GM23338 (cell line): Measurements from ENCODE around the gene AJUBA. TPM values are rescaled to one million over a fixed set of nuclear protein-coding genes. Genes with fewer than 3 reads are reported as not detected.

Source experiments
- ATAC-seq: fragments of 200-7000 bp; cut with Tn5 transposase; 3 replicates; pipeline ENCODE4 v1.9.1; 2020
- DNase-seq: peaks from one replicate; pipeline ENCODE4 v3.0.0-alpha.2; 2015; ENCODE audit warnings: low spot score
- H2AFZ ChIP-seq: fragments of 200-600 bp; sonication (generic); 2 replicates; pipeline ENCODE4 v1.8.0; 2016; ENCODE audit warnings: antibody characterized with exemption, mild to moderate bottlenecking, moderate library complexity
- H3F3A ChIP-seq: fragments of 200-600 bp; sonication (generic); replicated peaks from 2 replicates; pipeline ENCODE4 v1.8.0; 2017; ENCODE audit warnings: antibody characterized with exemption, mixed run types, low read depth
- H3K27ac ChIP-seq: fragments of 200-600 bp; sonication (generic); 2 replicates; pipeline ENCODE4 v1.6.1; 2016; ENCODE audit warnings: low read depth
- H3K27me3 ChIP-seq: fragments of 200-600 bp; sonication (generic); 2 replicates; pipeline ENCODE4 v1.8.0; 2016; ENCODE audit warnings: mild to moderate bottlenecking, mixed run types, moderate library complexity; ENCODE audit not compliant: insufficient read depth
- H3K36me3 ChIP-seq: fragments of 200-600 bp; sonication (generic); 2 replicates; pipeline ENCODE4 v1.8.0; 2016; ENCODE audit warnings: mild to moderate bottlenecking; ENCODE audit not compliant: insufficient read depth
- H3K4me1 ChIP-seq: fragments of 200-600 bp; sonication (generic); 2 replicates; pipeline ENCODE4 v1.8.0; 2016; ENCODE audit warnings: mild to moderate bottlenecking, moderate library complexity; ENCODE audit not compliant: insufficient read depth
- H3K4me2 ChIP-seq: fragments of 200-600 bp; sonication (generic); 2 replicates; pipeline ENCODE4 v1.7.1; 2017; ENCODE audit warnings: mixed run types
- H3K4me3 ChIP-seq: fragments of 200-600 bp; sonication (generic); 2 replicates; pipeline ENCODE4 v1.6.1; 2016; ENCODE audit warnings: mixed run types
- H3K79me2 ChIP-seq: fragments of 200-600 bp; sonication (generic); replicated peaks from 2 replicates; pipeline ENCODE4 v1.8.0; 2017; ENCODE audit warnings: mild to moderate bottlenecking; ENCODE audit not compliant: insufficient read depth
- H3K9me2 ChIP-seq: fragments of 200-600 bp; sonication (generic); 2 replicates; pipeline ENCODE4 v1.8.0; 2017; ENCODE audit not compliant: insufficient read depth
- H4K20me1 ChIP-seq: fragments of 200-600 bp; sonication (generic); replicated peaks from 2 replicates; pipeline ENCODE4 v1.8.0; 2017; ENCODE audit warnings: mild to moderate bottlenecking; ENCODE audit not compliant: insufficient read depth
- H3K27ac Mint-ChIP-seq: 2 replicates; pipeline ENCODE4 v1.8.0; 2020; ENCODE audit warnings: inconsistent platforms, mild to moderate bottlenecking, moderate library complexity, mixed read lengths
- H3K27me3 Mint-ChIP-seq: 3 replicates; pipeline ENCODE4 v1.8.0; 2022; ENCODE audit warnings: low read depth, mild to moderate bottlenecking, moderate library complexity, mixed read lengths, inconsistent platforms; ENCODE audit not compliant: insufficient read depth, poor library complexity
- H3K36me3 Mint-ChIP-seq: 3 replicates; pipeline ENCODE4 v1.8.0; 2021; ENCODE audit warnings: low read depth, mild to moderate bottlenecking, inconsistent platforms, moderate library complexity, mixed read lengths
- H3K4me1 Mint-ChIP-seq: 3 replicates; pipeline ENCODE4 v1.8.0; 2020; ENCODE audit warnings: mild to moderate bottlenecking, inconsistent platforms, mixed read lengths
- H3K4me3 Mint-ChIP-seq: 3 replicates; pipeline ENCODE4 v1.8.0; 2021; ENCODE audit warnings: moderate library complexity, mild to moderate bottlenecking, inconsistent platforms, mixed read lengths
- H3K9me3 Mint-ChIP-seq: 3 replicates; pipeline ENCODE4 v1.8.0; 2020; ENCODE audit warnings: moderate library complexity, mild to moderate bottlenecking, inconsistent platforms, mixed read lengths
- CREB1 ChIP-seq: fragments of 250-450 bp; sonication (Bioruptor Pico); IDR thresholded peaks from 2 replicates; pipeline ENCODE4 v1.5.0; 2020; ENCODE audit warnings: low read depth, mild to moderate bottlenecking, moderate library complexity
- EZH2 ChIP-seq: fragments of 200-600 bp; sonication (generic); IDR thresholded peaks from one replicate; pipeline ENCODE4 v1.8.0; 2017; ENCODE audit warnings: antibody characterized with exemption, mild to moderate bottlenecking, low read depth; ENCODE audit not compliant: unreplicated experiment
- EZH2phosphoT487 ChIP-seq: fragments of 200-600 bp; sonication (generic); IDR thresholded peaks from one replicate; pipeline ENCODE4 v1.8.1; 2018; ENCODE audit warnings: antibody characterized with exemption; ENCODE audit not compliant: unreplicated experiment
- JUNB ChIP-seq: IDR thresholded peaks from one replicate; pipeline ENCODE4 v1.6.1; 2016; ENCODE audit warnings: antibody characterized with exemption; ENCODE audit not compliant: unreplicated experiment
- NANOG ChIP-seq: IDR thresholded peaks from 2 replicates; pipeline ENCODE4 v1.6.1; 2016; ENCODE audit warnings: antibody characterized with exemption, borderline replicate concordance
- POLR2AphosphoS5 ChIP-seq: IDR thresholded peaks from 2 replicates; pipeline ENCODE4 v1.6.1; 2016; ENCODE audit warnings: antibody characterized with exemption, low read depth
- STAT1 ChIP-seq: IDR thresholded peaks from one replicate; pipeline ENCODE4 v1.6.1; 2016; ENCODE audit warnings: antibody characterized with exemption; ENCODE audit not compliant: unreplicated experiment
- ZNF114 ChIP-seq: fragments of 250-450 bp; sonication (Bioruptor Pico); IDR thresholded peaks from 2 replicates; pipeline ENCODE4 v1.5.0; 2020; ENCODE audit warnings: mild to moderate bottlenecking, moderate library complexity
- ZNF331 ChIP-seq: fragments of 250-450 bp; sonication (Bioruptor Pico); IDR thresholded peaks from 2 replicates; pipeline ENCODE4 v1.5.0; 2020; ENCODE audit warnings: low read depth, mild to moderate bottlenecking, moderate library complexity
- polyA plus RNA-seq: library from polyadenylated mRNA; unstranded; fragments of >200 nt; fragmentation: Nextera tagmentation; extraction: Ambion mirVana; gene quantifications from 2 replicates; pipeline ENCODE4 v1.2.1, GENCODE V29; 2016
- total RNA-seq: library from RNA; depleted of rRNA; stranded (reverse); fragments of >200 nt; shearing (Covaris generic); gene quantifications from 2 replicates; pipeline ENCODE4 v1.2.3, GENCODE V29; 2014
- TF ChIP-seq, protein P1 (sequence below): IDR thresholded peaks from 2 replicates; pipeline ENCODE4 v1.6.1; 2016; ENCODE audit warnings: antibody characterized with exemption
- TF ChIP-seq, protein P2 (sequence below): IDR thresholded peaks from one replicate; pipeline ENCODE4 v1.6.1; 2018; ENCODE audit warnings: antibody characterized with exemption; ENCODE audit not compliant: unreplicated experiment
- TF ChIP-seq, protein P3 (sequence below), 2 experiments: fragments of 200-600 bp in 1 of 2; sonication (generic) in 1 of 2; conservative IDR thresholded peaks; 2 replicates each; pipeline versions ENCODE4 v1.5.1 to v1.6.1; 2016 to 2017; ENCODE audit warnings: antibody characterized with exemption in 2 of 2, low read depth in 2 of 2, mild to moderate bottlenecking in 2 of 2, moderate library complexity in 1 of 2
- TF ChIP-seq, protein P4 (sequence below): fragments of 250-450 bp; sonication (Bioruptor Pico); IDR thresholded peaks from 2 replicates; pipeline ENCODE4 v1.5.0; 2020; ENCODE audit warnings: mild to moderate bottlenecking, moderate library complexity

Gene AJUBA
- total and polyA plus RNA-seq, 2 experiments from 2014 or later, result 11.8 to 55.9 TPM

DNA sequence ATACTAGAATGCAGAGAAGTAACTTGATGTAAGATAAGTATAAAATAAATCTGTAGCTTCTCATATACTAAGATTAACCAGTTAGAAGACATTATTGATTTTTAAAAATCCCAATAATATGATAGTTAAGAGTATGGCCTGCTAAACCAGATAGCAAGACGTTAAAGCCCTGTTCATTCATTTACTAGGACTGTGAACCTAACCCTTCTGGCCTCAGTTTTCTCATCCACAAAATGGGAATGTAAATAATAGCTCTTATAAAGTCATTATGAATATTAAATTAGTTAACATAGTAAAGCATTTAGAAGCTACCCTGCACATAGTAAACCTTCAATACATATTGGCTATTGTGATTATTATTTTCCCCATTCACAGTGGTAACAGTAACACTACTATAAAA, 47.2 kb downstream of the AJUBA start (continued):
- TF ChIP-seq EZH2phosphoT487, result no peak
- TF ChIP-seq ZNF114, result no peak
- TF ChIP-seq STAT1, result no peak
- TF ChIP-seq POLR2AphosphoS5, result no peak

DNA sequence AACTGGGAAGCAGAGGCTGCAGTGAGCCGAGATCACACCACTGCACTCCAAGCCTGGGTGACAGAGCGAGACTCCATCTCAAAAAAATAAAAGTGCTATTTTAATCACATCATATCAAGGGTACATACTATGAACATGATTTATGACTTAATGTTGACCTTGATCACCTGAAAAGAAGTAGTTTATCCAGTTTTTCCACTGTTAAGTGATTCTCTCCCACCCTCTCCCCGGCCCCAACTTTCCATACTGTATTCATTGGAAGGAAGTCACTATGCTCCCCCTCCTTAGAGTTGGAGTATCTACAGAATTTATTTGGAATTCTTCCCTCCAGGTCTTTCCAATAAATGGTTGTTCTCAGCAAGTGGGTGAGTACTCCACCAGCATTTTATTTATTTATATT, 50.2 kb downstream of the AJUBA start:
- no peak for DNase-seq
- TF ChIP-seq EZH2 (no peak), CREB1 (CRISPR knock-in tag) (no peak), NANOG (no peak), JUNB (no peak), ZNF331 (no peak), STAT1 (no peak), POLR2AphosphoS5 (no peak), ZNF114 (no peak), EZH2phosphoT487 (no peak)
- TF ChIP-seq, protein P1, sequence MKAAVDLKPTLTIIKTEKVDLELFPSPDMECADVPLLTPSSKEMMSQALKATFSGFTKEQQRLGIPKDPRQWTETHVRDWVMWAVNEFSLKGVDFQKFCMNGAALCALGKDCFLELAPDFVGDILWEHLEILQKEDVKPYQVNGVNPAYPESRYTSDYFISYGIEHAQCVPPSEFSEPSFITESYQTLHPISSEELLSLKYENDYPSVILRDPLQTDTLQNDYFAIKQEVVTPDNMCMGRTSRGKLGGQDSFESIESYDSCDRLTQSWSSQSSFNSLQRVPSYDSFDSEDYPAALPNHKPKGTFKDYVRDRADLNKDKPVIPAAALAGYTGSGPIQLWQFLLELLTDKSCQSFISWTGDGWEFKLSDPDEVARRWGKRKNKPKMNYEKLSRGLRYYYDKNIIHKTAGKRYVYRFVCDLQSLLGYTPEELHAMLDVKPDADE, result no peak
- TF ChIP-seq, protein P2, sequence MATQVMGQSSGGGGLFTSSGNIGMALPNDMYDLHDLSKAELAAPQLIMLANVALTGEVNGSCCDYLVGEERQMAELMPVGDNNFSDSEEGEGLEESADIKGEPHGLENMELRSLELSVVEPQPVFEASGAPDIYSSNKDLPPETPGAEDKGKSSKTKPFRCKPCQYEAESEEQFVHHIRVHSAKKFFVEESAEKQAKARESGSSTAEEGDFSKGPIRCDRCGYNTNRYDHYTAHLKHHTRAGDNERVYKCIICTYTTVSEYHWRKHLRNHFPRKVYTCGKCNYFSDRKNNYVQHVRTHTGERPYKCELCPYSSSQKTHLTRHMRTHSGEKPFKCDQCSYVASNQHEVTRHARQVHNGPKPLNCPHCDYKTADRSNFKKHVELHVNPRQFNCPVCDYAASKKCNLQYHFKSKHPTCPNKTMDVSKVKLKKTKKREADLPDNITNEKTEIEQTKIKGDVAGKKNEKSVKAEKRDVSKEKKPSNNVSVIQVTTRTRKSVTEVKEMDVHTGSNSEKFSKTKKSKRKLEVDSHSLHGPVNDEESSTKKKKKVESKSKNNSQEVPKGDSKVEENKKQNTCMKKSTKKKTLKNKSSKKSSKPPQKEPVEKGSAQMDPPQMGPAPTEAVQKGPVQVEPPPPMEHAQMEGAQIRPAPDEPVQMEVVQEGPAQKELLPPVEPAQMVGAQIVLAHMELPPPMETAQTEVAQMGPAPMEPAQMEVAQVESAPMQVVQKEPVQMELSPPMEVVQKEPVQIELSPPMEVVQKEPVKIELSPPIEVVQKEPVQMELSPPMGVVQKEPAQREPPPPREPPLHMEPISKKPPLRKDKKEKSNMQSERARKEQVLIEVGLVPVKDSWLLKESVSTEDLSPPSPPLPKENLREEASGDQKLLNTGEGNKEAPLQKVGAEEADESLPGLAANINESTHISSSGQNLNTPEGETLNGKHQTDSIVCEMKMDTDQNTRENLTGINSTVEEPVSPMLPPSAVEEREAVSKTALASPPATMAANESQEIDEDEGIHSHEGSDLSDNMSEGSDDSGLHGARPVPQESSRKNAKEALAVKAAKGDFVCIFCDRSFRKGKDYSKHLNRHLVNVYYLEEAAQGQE, result no peak
- TF ChIP-seq, protein P3, sequence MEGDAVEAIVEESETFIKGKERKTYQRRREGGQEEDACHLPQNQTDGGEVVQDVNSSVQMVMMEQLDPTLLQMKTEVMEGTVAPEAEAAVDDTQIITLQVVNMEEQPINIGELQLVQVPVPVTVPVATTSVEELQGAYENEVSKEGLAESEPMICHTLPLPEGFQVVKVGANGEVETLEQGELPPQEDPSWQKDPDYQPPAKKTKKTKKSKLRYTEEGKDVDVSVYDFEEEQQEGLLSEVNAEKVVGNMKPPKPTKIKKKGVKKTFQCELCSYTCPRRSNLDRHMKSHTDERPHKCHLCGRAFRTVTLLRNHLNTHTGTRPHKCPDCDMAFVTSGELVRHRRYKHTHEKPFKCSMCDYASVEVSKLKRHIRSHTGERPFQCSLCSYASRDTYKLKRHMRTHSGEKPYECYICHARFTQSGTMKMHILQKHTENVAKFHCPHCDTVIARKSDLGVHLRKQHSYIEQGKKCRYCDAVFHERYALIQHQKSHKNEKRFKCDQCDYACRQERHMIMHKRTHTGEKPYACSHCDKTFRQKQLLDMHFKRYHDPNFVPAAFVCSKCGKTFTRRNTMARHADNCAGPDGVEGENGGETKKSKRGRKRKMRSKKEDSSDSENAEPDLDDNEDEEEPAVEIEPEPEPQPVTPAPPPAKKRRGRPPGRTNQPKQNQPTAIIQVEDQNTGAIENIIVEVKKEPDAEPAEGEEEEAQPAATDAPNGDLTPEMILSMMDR (conservative IDR thresholded peaks at IDR 0.05; ENCODE audit: low read depth in 2 of 2), result no peak
- TF ChIP-seq, protein P4, sequence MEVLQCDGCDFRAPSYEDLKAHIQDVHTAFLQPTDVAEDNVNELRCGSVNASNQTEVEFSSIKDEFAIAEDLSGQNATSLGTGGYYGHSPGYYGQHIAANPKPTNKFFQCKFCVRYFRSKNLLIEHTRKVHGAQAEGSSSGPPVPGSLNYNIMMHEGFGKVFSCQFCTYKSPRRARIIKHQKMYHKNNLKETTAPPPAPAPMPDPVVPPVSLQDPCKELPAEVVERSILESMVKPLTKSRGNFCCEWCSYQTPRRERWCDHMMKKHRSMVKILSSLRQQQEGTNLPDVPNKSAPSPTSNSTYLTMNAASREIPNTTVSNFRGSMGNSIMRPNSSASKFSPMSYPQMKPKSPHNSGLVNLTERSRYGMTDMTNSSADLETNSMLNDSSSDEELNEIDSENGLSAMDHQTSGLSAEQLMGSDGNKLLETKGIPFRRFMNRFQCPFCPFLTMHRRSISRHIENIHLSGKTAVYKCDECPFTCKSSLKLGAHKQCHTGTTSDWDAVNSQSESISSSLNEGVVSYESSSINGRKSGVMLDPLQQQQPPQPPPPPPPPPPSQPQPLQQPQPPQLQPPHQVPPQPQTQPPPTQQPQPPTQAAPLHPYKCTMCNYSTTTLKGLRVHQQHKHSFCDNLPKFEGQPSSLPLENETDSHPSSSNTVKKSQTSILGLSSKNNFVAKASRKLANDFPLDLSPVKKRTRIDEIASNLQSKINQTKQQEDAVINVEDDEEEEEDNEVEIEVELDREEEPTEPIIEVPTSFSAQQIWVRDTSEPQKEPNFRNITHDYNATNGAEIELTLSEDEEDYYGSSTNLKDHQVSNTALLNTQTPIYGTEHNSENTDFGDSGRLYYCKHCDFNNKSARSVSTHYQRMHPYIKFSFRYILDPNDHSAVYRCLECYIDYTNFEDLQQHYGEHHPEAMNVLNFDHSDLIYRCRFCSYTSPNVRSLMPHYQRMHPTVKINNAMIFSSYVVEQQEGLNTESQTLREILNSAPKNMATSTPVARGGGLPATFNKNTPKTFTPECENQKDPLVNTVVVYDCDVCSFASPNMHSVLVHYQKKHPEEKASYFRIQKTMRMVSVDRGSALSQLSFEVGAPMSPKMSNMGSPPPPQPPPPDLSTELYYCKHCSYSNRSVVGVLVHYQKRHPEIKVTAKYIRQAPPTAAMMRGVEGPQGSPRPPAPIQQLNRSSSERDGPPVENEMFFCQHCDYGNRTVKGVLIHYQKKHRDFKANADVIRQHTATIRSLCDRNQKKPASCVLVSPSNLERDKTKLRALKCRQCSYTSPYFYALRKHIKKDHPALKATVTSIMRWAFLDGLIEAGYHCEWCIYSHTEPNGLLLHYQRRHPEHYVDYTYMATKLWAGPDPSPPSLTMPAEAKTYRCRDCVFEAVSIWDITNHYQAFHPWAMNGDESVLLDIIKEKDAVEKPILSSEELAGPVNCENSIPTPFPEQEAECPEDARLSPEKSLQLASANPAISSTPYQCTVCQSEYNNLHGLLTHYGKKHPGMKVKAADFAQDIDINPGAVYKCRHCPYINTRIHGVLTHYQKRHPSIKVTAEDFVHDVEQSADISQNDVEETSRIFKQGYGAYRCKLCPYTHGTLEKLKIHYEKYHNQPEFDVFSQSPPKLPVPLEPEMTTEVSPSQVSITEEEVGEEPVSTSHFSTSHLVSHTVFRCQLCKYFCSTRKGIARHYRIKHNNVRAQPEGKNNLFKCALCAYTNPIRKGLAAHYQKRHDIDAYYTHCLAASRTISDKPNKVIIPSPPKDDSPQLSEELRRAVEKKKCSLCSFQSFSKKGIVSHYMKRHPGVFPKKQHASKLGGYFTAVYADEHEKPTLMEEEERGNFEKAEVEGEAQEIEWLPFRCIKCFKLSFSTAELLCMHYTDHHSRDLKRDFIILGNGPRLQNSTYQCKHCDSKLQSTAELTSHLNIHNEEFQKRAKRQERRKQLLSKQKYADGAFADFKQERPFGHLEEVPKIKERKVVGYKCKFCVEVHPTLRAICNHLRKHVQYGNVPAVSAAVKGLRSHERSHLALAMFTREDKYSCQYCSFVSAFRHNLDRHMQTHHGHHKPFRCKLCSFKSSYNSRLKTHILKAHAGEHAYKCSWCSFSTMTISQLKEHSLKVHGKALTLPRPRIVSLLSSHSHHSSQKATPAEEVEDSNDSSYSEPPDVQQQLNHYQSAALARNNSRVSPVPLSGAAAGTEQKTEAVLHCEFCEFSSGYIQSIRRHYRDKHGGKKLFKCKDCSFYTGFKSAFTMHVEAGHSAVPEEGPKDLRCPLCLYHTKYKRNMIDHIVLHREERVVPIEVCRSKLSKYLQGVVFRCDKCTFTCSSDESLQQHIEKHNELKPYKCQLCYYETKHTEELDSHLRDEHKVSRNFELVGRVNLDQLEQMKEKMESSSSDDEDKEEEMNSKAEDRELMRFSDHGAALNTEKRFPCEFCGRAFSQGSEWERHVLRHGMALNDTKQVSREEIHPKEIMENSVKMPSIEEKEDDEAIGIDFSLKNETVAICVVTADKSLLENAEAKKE (CRISPR knock-in tag), result no peak
- Histone ChIP-seq H4K20me1 (no peaks in the 10 kb centered on the region), H3K4me1 (peaks cover 7% of the 10 kb centered on the region), H3K9me2 (no peaks in the 10 kb centered on the region), H3K4me3 (no peak overlapping the region), H3K4me2 (no peak overlapping the region), H2AFZ (no peak overlapping the region), H3F3A (peaks cover 16% of the 10 kb centered on the region), H3K36me3 (no peaks in the 10 kb centered on the region), H3K27me3 (no peaks in the 10 kb centered on the region), H3K79me2 (peaks cover 18% of the 10 kb centered on the region), H3K27ac (no peak overlapping the region)
- ATAC-seq, result no peak
- H3K27me3 Mint-ChIP-seq, result peaks cover 1% of the 10 kb centered on the region
- H3K9me3 Mint-ChIP-seq, result no peaks in the 10 kb centered on the region
- H3K4me3 Mint-ChIP-seq, result no peak overlapping the region
- H3K27ac Mint-ChIP-seq, result no peak overlapping the region
- peaks cover 8% of the 10 kb centered on the region for H3K4me1 Mint-ChIP-seq
- H3K36me3 Mint-ChIP-seq, result peaks cover 7% of the 10 kb centered on the region; the same call in 2 of the 3 replicates
